Ectodermal cell (in vitro differentiated cells): ENCODE results near the gene OSGEP.

Source experiments
- H3K27ac ChIP-seq: 2 replicates; pipeline ENCODE4 v1.7.0; 2013; ENCODE audit warnings: mild to moderate bottlenecking, low read depth, low read length; ENCODE audit not compliant: insufficient read depth, poor library complexity, severe bottlenecking
- H3K27me3 ChIP-seq: 2 replicates; pipeline ENCODE4 v1.7.0; 2013; ENCODE audit warnings: mild to moderate bottlenecking, low read length; ENCODE audit not compliant: insufficient read depth, control insufficient read depth, poor library complexity, severe bottlenecking
- H3K36me3 ChIP-seq: one replicate; pipeline ENCODE4 v1.7.0; 2013; ENCODE audit warnings: low read length; ENCODE audit not compliant: control insufficient read depth, insufficient read depth
- H3K4me1 ChIP-seq: one replicate; pipeline ENCODE4 v1.7.0; 2013; ENCODE audit warnings: low read length; ENCODE audit not compliant: control insufficient read depth, insufficient read depth
- H3K4me3 ChIP-seq: 2 replicates; pipeline ENCODE4 v1.7.0; 2013; ENCODE audit warnings: low read depth, low read length, control low read depth; ENCODE audit not compliant: insufficient read depth
- H3K9me3 ChIP-seq: 2 replicates; pipeline ENCODE4 v1.7.0; 2013; ENCODE audit warnings: mild to moderate bottlenecking, low read length, moderate library complexity; ENCODE audit not compliant: control insufficient read depth
- WGBS, 2 experiments: methylation state at CpG; one replicate each; pipeline ENCODE4 v1.1.7; 2013; ENCODE audit warnings: missing lambda C conversion rate in 2 of 2; 5-methylcytosine and 5-hydroxymethylcytosine counted together

OSGEP gene

GRCh38 chr14:20429801-20430669 is 24.6 kb downstream of the OSGEP start:
- WGBS, 2 experiments = 92 to 93% methylated on average over 30 of the region's 30 CpGs
- H3K27ac ChIP-seq = no peak overlapping the region
- no peaks in the 10 kb centered on the region for H3K9me3 ChIP-seq
- no peak overlapping the region for H3K4me3 ChIP-seq
- no peaks in the 10 kb centered on the region for H3K4me1 ChIP-seq
- no peaks in the 10 kb centered on the region for H3K27me3 ChIP-seq
- H3K36me3 ChIP-seq = no peaks in the 10 kb centered on the region

DNA sequence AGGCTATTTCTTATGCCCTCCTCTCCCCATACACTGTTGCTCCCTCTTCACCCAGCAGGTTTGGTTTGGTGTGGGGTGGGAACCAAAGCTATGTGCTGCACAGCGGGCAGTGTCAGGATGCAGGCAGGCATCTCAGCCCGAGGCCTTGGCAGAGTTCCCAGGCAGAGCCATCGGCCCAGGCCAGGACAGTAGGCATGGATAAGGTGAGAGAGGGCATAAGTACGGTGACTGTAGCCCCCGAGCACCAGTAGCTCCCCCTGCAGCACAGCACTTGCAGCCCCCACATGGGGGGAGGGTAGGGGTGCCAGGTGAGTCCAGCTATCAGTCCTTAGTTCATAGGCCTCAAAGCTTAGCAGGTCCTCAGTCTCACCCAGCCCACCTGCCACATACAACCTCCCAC is 25.8 kb downstream of the OSGEP start:
- no peak overlapping the region for H3K27ac ChIP-seq

DNA sequence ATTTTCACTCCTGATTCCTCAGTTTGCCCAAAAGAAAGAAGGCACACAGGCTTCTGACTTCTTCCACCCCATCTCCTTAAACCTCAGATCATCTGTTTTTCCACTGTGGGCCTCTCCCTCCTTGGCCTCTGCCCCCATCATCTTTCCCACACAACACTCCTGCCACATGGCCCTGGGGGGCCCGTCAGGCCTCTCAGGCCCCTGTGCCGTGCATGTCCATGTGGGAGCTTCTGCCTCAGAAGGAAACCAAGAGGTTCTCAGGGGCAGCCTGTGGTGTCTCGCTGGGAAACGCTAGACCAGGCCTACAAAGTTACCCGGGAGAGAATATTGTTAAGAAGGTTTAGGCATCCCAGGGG is 26.6 kb downstream of the OSGEP start:
- Histone ChIP-seq H3K27me3 (no peaks in the 10 kb centered on the region), H3K4me1 (no peaks in the 10 kb centered on the region), H3K4me3 (no peak overlapping the region), H3K36me3 (no peaks in the 10 kb centered on the region), H3K27ac (no peak overlapping the region), H3K9me3 (no peaks in the 10 kb centered on the region)
- WGBS, 2 experiments = 73 to 78% methylated on average over 5 of the region's 5 CpGs

More for the DNA sequence above, 25.8 kb downstream of the OSGEP start:
- Histone ChIP-seq H3K36me3 (no peaks in the 10 kb centered on the region), H3K4me1 (no peaks in the 10 kb centered on the region), H3K4me3 (no peak overlapping the region), H3K27me3 (no peaks in the 10 kb centered on the region), H3K9me3 (no peaks in the 10 kb centered on the region)
- 69 to 76% methylated on average over 5 of the region's 5 CpGs for WGBS, 2 experiments

- Histone ChIP-seq H3K9me3 (no peaks in the 10 kb centered on the region), H3K4me1 (no peaks in the 10 kb centered on the region), H3K27ac (no peak overlapping the region), H3K4me3 (no peak overlapping the region), H3K27me3 (no peaks in the 10 kb centered on the region), H3K36me3 (no peaks in the 10 kb centered on the region)
- WGBS, 2 experiments = 81 to 87% methylated on average over 5 of the region's 5 CpGs
These were observed 27.2 kb downstream of the OSGEP start for GRCh38 chr14:20427231-20428009.

DNA sequence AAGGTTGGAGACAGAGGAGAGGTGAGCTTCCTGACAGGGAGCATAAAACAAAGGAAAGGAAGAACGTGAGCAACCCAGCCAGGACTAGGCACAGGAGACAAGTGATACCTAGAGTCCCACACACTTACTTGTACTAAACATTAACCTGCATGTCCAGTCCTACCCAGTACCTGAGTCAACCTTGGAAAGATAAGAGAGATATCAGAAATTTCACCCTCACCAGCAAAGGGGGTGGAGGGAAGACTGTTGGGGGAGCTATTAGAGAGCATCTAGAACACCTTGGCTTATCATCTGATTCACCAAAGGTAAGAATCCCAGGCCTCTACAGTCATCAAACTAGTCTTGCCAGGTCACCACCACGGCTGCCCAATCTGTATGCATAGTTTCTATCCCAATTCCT is 29.8 kb downstream of the OSGEP start:
- no peaks in the 10 kb centered on the region for H3K27me3 ChIP-seq
- no peaks in the 10 kb centered on the region for H3K36me3 ChIP-seq
- no peaks in the 10 kb centered on the region for H3K4me1 ChIP-seq
- H3K27ac ChIP-seq = no peak overlapping the region
- no peaks in the 10 kb centered on the region for H3K9me3 ChIP-seq
- WGBS, 2 experiments = 31 to 36% methylated on average over 2 of the region's 2 CpGs
- no peak overlapping the region for H3K4me3 ChIP-seq

GRCh38 chr14:20422886-20423285 is 31.7 kb downstream of the OSGEP start:
- no peak overlapping the region for H3K4me3 ChIP-seq
- 93 to 100% methylated on average over 1 of the region's 2 CpGs for WGBS, 2 experiments
- H3K36me3 ChIP-seq = no peaks in the 10 kb centered on the region
- H3K9me3 ChIP-seq = no peaks in the 10 kb centered on the region
- no peak overlapping the region for H3K27ac ChIP-seq
- H3K27me3 ChIP-seq = no peaks in the 10 kb centered on the region
- no peaks in the 10 kb centered on the region for H3K4me1 ChIP-seq

DNA sequence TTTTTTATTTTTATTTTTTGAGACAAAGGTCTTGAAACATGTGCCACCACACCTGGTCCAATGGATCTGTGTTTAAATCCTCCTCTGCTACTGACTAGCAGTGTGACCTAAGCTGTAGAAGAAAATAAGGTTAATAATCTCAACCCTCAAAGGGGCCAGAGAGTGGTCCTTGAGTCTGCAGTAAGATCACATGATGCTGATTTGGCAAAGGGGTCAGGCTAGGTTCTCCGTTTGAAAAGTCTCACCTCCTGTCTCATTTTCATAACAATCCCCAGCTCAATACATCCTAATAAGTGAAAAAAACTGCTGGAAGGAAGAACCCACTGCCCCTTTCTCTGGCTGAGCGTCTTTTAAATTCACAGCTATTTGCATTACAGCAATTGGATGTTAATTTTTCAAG is 33.3 kb downstream of the OSGEP start:
- H3K4me1 ChIP-seq = no peaks in the 10 kb centered on the region
- no peaks in the 10 kb centered on the region for H3K9me3 ChIP-seq
- H3K27me3 ChIP-seq = no peaks in the 10 kb centered on the region
- 18 to 23% methylated on average over 2 of the region's 2 CpGs for WGBS, 2 experiments
- no peak overlapping the region for H3K4me3 ChIP-seq
- no peak overlapping the region for H3K27ac ChIP-seq
- H3K36me3 ChIP-seq = no peaks in the 10 kb centered on the region

DNA sequence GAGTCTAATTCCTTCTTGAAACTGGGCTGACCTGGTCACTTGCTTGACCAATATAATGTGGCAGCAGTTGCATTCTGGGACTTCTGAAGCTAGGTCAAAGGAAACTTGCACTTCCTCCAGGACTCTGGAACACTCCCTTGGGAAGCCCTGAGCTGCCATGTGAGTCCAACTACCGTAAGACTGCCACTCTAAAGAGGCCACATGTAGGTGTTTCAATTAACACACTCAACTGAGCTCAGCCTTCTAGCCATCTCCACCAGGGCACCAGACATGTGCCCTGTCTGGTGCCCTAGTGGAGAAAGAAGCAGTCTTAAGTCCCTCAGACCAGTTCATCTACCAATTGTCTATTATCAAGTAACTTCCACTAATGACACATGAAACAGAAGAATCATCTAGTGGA is 35.2 kb downstream of the OSGEP start:
- Histone ChIP-seq H3K4me1 (no peaks in the 10 kb centered on the region), H3K9me3 (no peaks in the 10 kb centered on the region), H3K27me3 (no peaks in the 10 kb centered on the region), H3K36me3 (no peaks in the 10 kb centered on the region), H3K27ac (no peak overlapping the region), H3K4me3 (no peak overlapping the region)
- 89 to 90% methylated on average over 1 of the region's 1 CpG for WGBS, 2 experiments

GRCh38 chr14:20418501-20418909 is 36.1 kb downstream of the OSGEP start:
- Histone ChIP-seq H3K27me3 (no peaks in the 10 kb centered on the region), H3K4me3 (no peak overlapping the region), H3K36me3 (no peaks in the 10 kb centered on the region), H3K9me3 (no peaks in the 10 kb centered on the region), H3K4me1 (peaks cover 4% of the 10 kb centered on the region), H3K27ac (no peak overlapping the region)
- 89 to 93% methylated on average over 2 of the region's 2 CpGs for WGBS, 2 experiments
